A549 (cell line): ENCODE data around the gene ANXA3. TPM values are rescaled to one million over a fixed set of nuclear protein-coding genes. Genes with fewer than 3 reads are reported as not detected.

Source experiments
- CBX2 ChIP-seq: fragments of 200-600 bp; sonication (generic); IDR thresholded peaks from 2 replicates; pipeline ENCODE4 v1.6.1; 2016; ENCODE audit warnings: low read depth, mild to moderate bottlenecking, borderline replicate concordance
- CBX8 ChIP-seq: fragments of 200-600 bp; sonication (generic); IDR thresholded peaks from 2 replicates; pipeline ENCODE4 v1.6.1; 2016
- CEBPB ChIP-seq, 2 experiments: fragments of >200 bp in 1 of 2; sonication (Bioruptor Twin) in 1 of 2; formaldehyde crosslinking in 1 of 2; IDR thresholded peaks; 2 replicates each; pipeline ENCODE4 v1.6.1; 2012 to 2016
- CHD4 ChIP-seq: fragments of 200-600 bp; sonication (generic); IDR thresholded peaks from 2 replicates; pipeline ENCODE4 v1.6.1; 2016; ENCODE audit warnings: antibody characterized with exemption, mild to moderate bottlenecking, borderline replicate concordance
- EHF ChIP-seq: fragments of 250-450 bp; sonication (Bioruptor Pico); IDR thresholded peaks from 2 replicates; pipeline ENCODE4 v1.5.0; 2020; ENCODE audit warnings: mild to moderate bottlenecking
- EHMT2 ChIP-seq: fragments of 200-600 bp; sonication (generic); IDR thresholded peaks from 2 replicates; pipeline ENCODE4 v1.6.1; 2016; ENCODE audit warnings: antibody characterized with exemption, low read depth, mild to moderate bottlenecking, moderate library complexity
- EP300 ChIP-seq, 2 experiments: fragments of >200 bp; sonication (Bioruptor Twin); formaldehyde crosslinking; IDR thresholded peaks; 2 replicates in 1 of 2; 3 replicates in 1 of 2; pipeline ENCODE4 v1.6.1; 2016 to 2017
- FOSL2 ChIP-seq, 2 experiments: fragments of 450-650 bp in 1 of 2; fragments of >200 bp in 1 of 2; sonication (Bioruptor Twin) in 1 of 2; formaldehyde crosslinking; IDR thresholded peaks; 2 replicates each; pipeline versions ENCODE4 v1.5.0 to v1.6.1; 2016 to 2020; ENCODE audit warnings: mild to moderate bottlenecking in 1 of 2, moderate library complexity in 1 of 2
- FOXS1 ChIP-seq: fragments of 250-450 bp; sonication (Bioruptor Pico); IDR thresholded peaks from 2 replicates; pipeline ENCODE4 v1.5.0; 2020; ENCODE audit warnings: mild to moderate bottlenecking, moderate library complexity
- HOXB13 ChIP-seq: fragments of 250-450 bp; sonication (Bioruptor Pico); IDR thresholded peaks from 2 replicates; pipeline ENCODE4 v1.5.0; 2020; ENCODE audit warnings: low read depth, mild to moderate bottlenecking, moderate library complexity
- JUN ChIP-seq, 2 experiments: fragments of >200 bp; sonication (Bioruptor Twin); formaldehyde crosslinking; IDR thresholded peaks; 2 replicates in 1 of 2; 3 replicates in 1 of 2; pipeline ENCODE4 v1.6.1; 2016 to 2017
- JUNB ChIP-seq: fragments of >200 bp; sonication (Bioruptor Twin); formaldehyde crosslinking; IDR thresholded peaks from 2 replicates; pipeline ENCODE4 v1.6.1; 2016
- KDM1A ChIP-seq: fragments of 200-600 bp; sonication (generic); IDR thresholded peaks from 2 replicates; pipeline ENCODE4 v1.6.1; 2016; ENCODE audit warnings: low read depth, mild to moderate bottlenecking
- MAFK ChIP-seq: fragments of 450-650 bp; IDR thresholded peaks from 2 replicates; pipeline ENCODE4 v1.6.1; 2014; ENCODE audit not compliant: partially characterized antibody
- NFE2L2 ChIP-seq: fragments of 150-350 bp; conservative IDR thresholded peaks from 2 replicates; pipeline ENCODE4 v1.6.1; 2014; ENCODE audit warnings: low read length
- NR3C1 ChIP-seq: fragments of >200 bp; sonication (Bioruptor Twin); formaldehyde crosslinking; IDR thresholded peaks from 3 replicates; pipeline ENCODE4 v1.6.1; 2017
- PBX3 ChIP-seq: IDR thresholded peaks from 2 replicates; pipeline ENCODE4 v1.6.1; 2012
- PHF8 ChIP-seq: fragments of 200-600 bp; sonication (generic); IDR thresholded peaks from 2 replicates; pipeline ENCODE4 v1.6.1; 2016; ENCODE audit warnings: low read depth, mild to moderate bottlenecking, antibody characterized with exemption, moderate library complexity, borderline replicate concordance
- POLR2A ChIP-seq: IDR thresholded peaks from 2 replicates; pipeline ENCODE4 v1.6.1; 2012; ENCODE audit warnings: mild to moderate bottlenecking, low read length
- ZNF302 ChIP-seq: fragments of 250-450 bp; sonication (Bioruptor Pico); IDR thresholded peaks from 2 replicates; pipeline ENCODE4 v1.9.0; 2021; ENCODE audit warnings: inconsistent platforms, mild to moderate bottlenecking, moderate library complexity
- ZSCAN20 ChIP-seq: fragments of 250-450 bp; sonication (Bioruptor Pico); IDR thresholded peaks from 2 replicates; pipeline ENCODE4 v1.8.0; 2022; ENCODE audit warnings: mild to moderate bottlenecking, moderate library complexity
- polyA plus RNA-seq, 4 experiments: library from polyadenylated mRNA; depleted of rRNA in 3 of 4; stranded (reverse); fragments of >200 nt; fragmentation: RNase III in 1 of 4; extraction: RNeasy Plus Mini Kit Qiagen cat#74134 plus additional on column Dnase treatment in 1 of 4; gene quantifications; 2 replicates in 3 of 4; 3 replicates in 1 of 4; pipeline ENCODE4 v1.2.3, GENCODE V29; 2011 to 2017
- TF ChIP-seq, protein P1 (sequence below): fragments of 200-600 bp; sonication (generic); IDR thresholded peaks from 2 replicates; pipeline ENCODE4 v1.6.1; 2016; ENCODE audit warnings: antibody characterized with exemption, mild to moderate bottlenecking, moderate library complexity
- TF ChIP-seq, protein P2 (sequence below): fragments of 150-350 bp; IDR thresholded peaks from 2 replicates; pipeline ENCODE4 v1.6.1; 2014; ENCODE audit warnings: low read depth, mild to moderate bottlenecking, low read length
- TF ChIP-seq, protein P3 (sequence below): fragments of >200 bp; sonication (Bioruptor Twin); formaldehyde crosslinking; IDR thresholded peaks from 3 replicates; pipeline ENCODE4 v1.5.1; 2016

The ANXA3 gene
- polyA plus RNA-seq, 2 of the 4 experiments (the other 2 are of a cell fraction), result 126 to 134 TPM

- TF ChIP-seq CBX2 (no peak), KDM1A (no peak), JUNB (peak; percentile 75), EP300 (IDR thresholded peaks at IDR 0.05) (peak; percentile 56 to 84; a peak in 3 of 5 replicates), FOXS1 (CRISPR knock-in tag) (no peak), FOSL2 (IDR thresholded peaks at IDR 0.05) (peak; percentile 82), FOSL2 (CRISPR knock-in tag; IDR thresholded peaks at IDR 0.05) (peak; percentile 92), CBX8 (no peak), NR3C1 (no peak), ZSCAN20 (CRISPR knock-in tag) (no peak), PBX3 (no peak), PHF8 (no peak), ZNF302 (CRISPR knock-in tag) (no peak), HOXB13 (no peak), NFE2L2 (no peak), POLR2A (no peak), CEBPB (IDR thresholded peaks at IDR 0.05) (peak; percentile 86 to 96), JUN (IDR thresholded peaks at IDR 0.05) (peak; percentile 54 to 76; a peak in 3 of 5 replicates), CHD4 (no peak), MAFK (no peak), EHF (CRISPR knock-in tag) (no peak), EHMT2 (no peak)
- TF ChIP-seq, protein P1, sequence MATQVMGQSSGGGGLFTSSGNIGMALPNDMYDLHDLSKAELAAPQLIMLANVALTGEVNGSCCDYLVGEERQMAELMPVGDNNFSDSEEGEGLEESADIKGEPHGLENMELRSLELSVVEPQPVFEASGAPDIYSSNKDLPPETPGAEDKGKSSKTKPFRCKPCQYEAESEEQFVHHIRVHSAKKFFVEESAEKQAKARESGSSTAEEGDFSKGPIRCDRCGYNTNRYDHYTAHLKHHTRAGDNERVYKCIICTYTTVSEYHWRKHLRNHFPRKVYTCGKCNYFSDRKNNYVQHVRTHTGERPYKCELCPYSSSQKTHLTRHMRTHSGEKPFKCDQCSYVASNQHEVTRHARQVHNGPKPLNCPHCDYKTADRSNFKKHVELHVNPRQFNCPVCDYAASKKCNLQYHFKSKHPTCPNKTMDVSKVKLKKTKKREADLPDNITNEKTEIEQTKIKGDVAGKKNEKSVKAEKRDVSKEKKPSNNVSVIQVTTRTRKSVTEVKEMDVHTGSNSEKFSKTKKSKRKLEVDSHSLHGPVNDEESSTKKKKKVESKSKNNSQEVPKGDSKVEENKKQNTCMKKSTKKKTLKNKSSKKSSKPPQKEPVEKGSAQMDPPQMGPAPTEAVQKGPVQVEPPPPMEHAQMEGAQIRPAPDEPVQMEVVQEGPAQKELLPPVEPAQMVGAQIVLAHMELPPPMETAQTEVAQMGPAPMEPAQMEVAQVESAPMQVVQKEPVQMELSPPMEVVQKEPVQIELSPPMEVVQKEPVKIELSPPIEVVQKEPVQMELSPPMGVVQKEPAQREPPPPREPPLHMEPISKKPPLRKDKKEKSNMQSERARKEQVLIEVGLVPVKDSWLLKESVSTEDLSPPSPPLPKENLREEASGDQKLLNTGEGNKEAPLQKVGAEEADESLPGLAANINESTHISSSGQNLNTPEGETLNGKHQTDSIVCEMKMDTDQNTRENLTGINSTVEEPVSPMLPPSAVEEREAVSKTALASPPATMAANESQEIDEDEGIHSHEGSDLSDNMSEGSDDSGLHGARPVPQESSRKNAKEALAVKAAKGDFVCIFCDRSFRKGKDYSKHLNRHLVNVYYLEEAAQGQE, result no peak
- TF ChIP-seq, protein P2, sequence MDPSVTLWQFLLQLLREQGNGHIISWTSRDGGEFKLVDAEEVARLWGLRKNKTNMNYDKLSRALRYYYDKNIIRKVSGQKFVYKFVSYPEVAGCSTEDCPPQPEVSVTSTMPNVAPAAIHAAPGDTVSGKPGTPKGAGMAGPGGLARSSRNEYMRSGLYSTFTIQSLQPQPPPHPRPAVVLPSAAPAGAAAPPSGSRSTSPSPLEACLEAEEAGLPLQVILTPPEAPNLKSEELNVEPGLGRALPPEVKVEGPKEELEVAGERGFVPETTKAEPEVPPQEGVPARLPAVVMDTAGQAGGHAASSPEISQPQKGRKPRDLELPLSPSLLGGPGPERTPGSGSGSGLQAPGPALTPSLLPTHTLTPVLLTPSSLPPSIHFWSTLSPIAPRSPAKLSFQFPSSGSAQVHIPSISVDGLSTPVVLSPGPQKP, result no peak
- TF ChIP-seq, protein P3, sequence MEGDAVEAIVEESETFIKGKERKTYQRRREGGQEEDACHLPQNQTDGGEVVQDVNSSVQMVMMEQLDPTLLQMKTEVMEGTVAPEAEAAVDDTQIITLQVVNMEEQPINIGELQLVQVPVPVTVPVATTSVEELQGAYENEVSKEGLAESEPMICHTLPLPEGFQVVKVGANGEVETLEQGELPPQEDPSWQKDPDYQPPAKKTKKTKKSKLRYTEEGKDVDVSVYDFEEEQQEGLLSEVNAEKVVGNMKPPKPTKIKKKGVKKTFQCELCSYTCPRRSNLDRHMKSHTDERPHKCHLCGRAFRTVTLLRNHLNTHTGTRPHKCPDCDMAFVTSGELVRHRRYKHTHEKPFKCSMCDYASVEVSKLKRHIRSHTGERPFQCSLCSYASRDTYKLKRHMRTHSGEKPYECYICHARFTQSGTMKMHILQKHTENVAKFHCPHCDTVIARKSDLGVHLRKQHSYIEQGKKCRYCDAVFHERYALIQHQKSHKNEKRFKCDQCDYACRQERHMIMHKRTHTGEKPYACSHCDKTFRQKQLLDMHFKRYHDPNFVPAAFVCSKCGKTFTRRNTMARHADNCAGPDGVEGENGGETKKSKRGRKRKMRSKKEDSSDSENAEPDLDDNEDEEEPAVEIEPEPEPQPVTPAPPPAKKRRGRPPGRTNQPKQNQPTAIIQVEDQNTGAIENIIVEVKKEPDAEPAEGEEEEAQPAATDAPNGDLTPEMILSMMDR, result no peak
Observed at GRCh38 chr4:78560296-78560963, 8.9 kb downstream of the ANXA3 start (continued).
